Astrocyte (in vitro differentiated cells and primary cell): ENCODE measurements around the gene UBR4.

Source experiments
- EZH2 ChIP-seq: IDR thresholded peaks from 2 replicates; pipeline ENCODE4 v1.6.1; 2012; ENCODE audit warnings: mild to moderate bottlenecking, low read length, inconsistent platforms; ENCODE audit not compliant: insufficient read depth
- TF ChIP-seq, protein P1 (sequence below): IDR thresholded peaks from 2 replicates; pipeline ENCODE4 v1.5.1; 2011; ENCODE audit warnings: low read depth, mild to moderate bottlenecking, inconsistent platforms, low read length, moderate library complexity; ENCODE audit not compliant: insufficient read depth

DNA sequence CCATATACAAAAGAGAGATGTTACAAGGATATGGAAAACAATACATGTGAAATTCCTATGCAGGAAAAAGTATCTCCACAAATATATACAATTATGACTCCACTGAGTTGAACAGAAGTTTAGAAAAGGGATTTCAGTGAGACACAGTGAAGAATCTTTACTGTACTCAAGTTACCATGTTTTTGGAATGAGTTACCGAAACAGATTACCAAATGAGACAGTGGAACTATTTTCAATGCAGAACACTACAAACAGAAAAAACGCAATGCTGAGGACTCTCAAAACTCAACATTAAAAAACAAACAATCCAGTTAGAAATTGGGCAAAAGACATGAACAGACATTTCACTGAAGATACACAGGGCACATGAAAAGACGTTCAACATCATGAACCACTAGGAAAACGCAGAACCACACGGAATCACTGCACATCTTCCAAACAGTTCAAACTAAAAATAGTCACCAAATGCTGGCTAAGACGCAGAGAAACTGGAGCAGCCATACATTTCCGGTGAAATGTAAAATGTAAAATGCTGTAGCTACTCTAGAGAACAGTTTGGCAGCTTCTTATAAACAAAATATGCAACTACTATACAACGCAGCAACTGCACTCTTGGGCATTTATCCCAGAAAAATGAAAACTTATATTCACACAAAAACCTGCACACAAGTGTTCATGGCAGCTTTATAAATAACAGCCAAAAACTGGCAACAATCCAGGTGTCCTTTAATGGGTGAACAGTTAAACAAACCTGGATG is 118.7 kb downstream of the UBR4 start:
- TF ChIP-seq, protein P1, sequence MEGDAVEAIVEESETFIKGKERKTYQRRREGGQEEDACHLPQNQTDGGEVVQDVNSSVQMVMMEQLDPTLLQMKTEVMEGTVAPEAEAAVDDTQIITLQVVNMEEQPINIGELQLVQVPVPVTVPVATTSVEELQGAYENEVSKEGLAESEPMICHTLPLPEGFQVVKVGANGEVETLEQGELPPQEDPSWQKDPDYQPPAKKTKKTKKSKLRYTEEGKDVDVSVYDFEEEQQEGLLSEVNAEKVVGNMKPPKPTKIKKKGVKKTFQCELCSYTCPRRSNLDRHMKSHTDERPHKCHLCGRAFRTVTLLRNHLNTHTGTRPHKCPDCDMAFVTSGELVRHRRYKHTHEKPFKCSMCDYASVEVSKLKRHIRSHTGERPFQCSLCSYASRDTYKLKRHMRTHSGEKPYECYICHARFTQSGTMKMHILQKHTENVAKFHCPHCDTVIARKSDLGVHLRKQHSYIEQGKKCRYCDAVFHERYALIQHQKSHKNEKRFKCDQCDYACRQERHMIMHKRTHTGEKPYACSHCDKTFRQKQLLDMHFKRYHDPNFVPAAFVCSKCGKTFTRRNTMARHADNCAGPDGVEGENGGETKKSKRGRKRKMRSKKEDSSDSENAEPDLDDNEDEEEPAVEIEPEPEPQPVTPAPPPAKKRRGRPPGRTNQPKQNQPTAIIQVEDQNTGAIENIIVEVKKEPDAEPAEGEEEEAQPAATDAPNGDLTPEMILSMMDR = no peak
- no peak for TF ChIP-seq EZH2
